ENCODE measurements around the gene ATG7.

ATG7 gene

GRCh38 chr3:11604139-11604892 lies 332.1 kb downstream of the ATG7 start:
- no peak for DNase-seq (ENCODE audit: low read depth in 2 of 3, low spot score in 2 of 3)

GRCh38 chr3:11605398-11605797 lies 333.2 kb downstream of the ATG7 start:
- DNase-seq (ENCODE audit: low read depth in 2 of 3, low spot score in 2 of 3): no peak

DNA sequence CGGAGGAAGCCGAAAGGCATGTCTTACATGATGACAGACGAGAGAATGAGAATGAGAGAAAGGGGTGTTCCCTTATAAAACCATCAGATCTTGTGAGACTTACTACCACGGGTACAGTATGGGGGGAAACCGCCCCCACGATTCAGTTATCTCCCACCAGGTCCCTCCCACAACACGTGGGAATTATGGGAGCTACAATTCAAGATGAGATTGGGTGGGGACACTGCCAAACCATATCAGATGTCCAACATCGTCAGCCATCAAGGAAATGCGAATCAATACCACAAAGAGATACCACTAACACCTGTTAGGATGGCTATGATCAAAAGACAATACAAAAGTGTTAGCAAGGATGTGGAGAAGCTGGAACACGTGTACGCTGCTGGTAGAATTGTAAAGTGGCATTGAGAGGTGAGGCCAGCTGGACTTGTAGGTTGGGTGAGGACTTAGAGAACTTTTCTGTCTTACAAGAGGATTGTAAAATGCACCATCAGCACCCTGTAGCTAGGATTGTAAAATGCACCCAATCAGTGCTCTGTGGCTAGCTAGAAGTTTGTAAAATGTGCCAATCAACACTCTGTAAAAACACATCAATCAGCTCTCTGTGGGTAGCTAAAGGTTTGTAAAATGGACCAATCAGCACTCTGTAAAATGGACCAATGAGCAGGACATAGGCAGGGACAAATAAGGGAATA lies 334.0 kb downstream of the ATG7 start:
- DNase-seq (ENCODE audit: low read depth in 2 of 3, low spot score in 2 of 3): no peak

DNA sequence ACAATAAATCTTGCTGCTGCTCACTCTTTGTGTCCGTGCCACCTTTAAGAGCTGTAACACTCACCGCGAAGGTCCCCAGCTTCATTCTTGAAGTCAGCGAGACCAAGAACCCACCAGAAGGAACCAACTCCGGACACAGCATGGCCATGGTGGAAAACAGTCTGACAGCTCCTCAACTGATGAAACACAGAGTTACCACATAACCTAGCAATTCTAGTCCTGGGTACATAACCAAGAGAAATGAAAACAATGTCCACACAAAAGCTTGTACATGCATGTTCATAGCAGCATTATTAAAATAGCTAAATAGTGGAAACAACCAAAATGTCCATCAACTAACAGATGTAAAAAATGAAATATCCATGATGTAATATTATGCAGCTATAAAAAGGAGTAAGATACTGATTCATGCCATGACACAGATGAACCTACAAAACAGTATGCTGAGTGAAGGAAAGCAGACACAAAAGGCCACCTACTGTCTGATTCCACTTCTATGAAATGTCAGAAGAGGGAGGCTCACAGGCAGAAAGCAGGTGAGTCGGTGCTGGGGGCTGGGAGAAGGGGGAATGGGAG lies 334.8 kb downstream of the ATG7 start:
- DNase-seq (ENCODE audit: low read depth in 2 of 3, low spot score in 2 of 3): no peak
